Raji (cell line): Measurements from ENCODE around the gene TES.
A peak's percentile ranks its signal among the peaks of the same experiment; 100 is the strongest.

ENCODE experiments used
- POLR2A ChIP-seq: IDR thresholded peaks from 2 replicates; pipeline ENCODE4 v1.6.1; 2011; ENCODE audit warnings: low read depth, low read length, control low read depth; ENCODE audit not compliant: insufficient read depth

Gene TES

DNA sequence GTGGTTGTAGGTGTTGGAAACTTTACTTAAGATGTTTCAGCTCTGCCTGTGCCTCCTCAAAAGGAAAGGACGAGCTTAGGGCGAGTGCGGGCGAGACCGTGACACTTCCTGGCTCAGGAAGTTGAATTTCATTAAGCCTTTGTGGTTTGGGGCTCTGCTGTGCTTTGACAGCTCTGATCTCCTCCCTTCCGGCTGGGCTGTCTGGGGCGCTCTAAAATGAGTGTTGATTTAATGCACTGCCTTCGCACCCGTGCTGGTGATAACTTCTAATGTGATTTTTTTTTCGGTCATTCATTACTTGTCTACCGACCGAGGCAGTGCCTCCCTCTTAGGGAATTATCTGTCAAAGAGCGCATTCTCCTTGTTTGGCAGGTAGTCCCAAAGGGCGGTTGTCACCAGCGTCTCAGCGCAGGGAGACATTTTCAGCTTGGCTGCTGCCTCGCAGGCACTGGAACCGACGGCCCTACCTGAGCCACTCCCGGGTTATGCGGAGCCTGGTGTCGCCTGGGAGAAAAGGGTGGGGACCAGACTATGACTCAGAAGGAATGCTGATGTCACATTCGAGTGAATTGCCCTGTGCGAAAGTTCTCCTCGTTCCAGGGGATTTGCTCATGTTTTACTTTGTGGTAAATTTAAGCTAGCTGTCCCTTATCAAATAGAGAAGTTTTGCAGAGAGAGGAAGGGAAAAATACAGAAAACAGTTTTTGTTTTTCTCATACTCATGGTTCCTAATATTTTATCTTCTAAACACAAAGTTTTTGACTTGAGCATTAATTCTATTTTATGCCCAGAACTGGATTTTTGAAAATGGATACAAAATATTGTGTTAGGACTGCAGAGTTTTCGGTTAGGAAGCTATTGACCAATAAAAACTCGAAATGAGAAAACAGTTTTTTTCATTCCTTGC lies 920 bp downstream of the TES start:
- TF ChIP-seq POLR2A: peak; percentile 36; the same call in 1 of the 2 replicates

DNA sequence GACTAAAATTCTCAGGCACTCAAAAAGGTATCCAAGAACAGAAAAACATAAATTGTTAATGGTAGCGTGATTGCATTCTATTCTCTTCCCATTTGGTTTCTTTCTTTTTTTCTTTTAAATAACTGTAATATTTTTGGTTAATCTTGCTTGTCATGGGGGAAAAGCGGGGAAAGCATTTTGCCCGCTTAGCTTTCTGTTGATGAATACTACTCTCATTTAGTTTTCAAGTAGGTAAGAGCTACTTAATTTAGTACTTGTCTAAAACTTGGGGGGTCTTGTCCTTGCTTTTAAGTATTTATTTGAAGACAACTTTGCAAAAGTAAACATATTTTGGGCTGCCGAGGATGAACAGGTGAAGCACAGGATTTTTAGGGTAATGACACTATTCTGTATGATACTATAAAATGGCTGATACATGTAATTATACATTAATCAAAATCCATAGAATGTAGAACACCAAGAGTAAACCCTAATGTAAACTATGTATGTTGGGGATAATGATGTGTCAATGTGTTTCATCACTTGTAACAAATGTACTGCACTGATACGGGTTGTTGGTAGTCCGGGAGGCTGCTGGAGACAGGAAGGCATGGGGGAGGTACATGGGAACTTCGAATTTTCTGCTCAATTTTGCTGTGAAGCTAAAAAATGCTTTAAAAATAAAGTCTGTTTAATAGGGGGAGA lies 1.7 kb downstream of the TES start:
- TF ChIP-seq POLR2A: no peak

DNA sequence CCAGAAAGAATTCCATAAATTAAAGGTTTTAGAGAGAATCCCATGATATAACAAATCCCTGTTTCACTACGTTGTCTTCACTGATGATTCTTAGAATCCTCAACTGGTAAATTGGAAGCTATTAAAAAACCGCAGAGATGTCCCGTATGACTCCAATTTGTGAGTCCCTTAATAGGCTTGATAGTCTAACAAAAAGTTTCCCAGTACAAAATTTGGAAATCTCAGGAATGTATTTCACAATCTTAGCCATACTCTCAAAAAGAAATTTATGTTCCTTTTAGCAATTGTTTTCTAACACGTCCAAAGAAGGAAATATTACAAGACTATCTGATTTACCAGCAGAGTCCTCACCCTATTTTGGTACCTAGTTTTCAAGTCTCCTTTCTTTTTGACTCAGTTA lies 2.5 kb downstream of the TES start:
- TF ChIP-seq POLR2A: no peak

DNA sequence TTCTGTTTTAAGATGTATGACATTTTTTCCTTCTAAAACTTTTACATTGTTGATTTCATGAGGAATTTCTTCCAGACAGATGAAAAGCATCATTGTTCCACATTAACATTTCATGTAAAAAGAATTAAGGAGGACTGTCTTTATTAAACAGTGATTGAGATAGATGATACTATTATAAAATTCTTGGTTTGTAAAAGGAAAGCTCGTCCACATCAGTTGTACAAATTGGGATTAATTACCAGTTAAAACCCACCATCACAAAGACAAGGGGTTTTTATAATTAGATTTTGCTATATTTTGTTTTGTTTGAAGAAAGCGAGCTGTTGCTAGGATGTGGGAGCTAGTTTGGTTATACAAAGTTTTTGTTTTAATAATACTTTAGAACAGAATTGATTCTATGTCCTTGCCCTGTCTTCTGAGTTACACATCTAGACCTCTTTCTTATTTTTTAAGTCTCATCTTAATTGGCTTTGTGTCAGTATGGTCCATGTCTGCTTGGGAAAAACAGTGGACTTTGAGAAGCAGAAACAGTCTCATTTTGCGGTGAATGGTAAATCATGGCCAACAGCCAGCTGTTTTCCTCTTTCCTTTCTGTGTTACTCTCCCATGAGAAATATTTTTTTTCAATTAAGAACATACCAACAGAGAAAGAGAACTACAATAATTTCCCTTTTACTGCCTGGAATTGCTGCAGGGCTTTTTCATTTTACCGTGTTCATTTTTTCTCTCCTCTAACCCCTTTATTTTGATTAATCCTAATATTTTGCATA lies 3.2 kb downstream of the TES start:
- TF ChIP-seq POLR2A: no peak

DNA sequence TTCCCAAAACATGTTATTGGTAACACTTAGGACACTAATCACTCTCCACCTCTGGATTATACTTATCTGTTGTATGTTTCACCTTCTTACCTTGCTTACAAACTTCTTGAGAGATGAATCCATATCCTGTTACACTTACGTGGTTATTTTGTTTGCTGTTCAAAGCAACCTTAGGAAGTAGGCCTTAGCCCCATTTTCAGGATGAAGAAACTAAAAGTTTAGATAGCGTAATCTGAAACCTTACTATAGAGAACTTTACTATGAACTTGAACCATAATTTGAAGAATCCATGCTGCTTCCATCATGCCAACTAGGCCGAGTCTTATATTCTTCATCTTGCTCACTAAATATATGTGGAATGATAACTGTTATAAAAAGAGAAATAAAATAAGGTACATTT lies 4.6 kb downstream of the TES start:
- TF ChIP-seq POLR2A: no peak

DNA sequence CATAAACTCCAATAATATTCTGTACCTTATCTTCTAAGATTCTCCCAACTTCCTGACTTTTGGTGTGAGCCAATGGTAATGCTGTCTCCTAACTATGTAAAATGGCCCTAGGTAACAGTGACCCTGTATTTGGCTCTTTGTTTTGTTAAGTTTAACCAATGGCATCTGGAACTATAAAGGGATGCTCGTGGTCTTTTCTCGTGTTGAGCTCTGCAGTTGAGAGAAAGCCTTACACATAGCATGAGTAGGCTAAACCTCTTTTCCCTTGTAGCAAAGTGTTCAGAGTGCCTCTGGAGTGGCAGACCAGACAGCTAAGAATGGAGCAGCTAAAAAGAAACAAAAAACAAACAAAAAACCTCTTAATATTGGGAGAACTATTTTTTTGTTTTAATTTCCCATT lies 5.2 kb downstream of the TES start:
- TF ChIP-seq POLR2A: no peak

DNA sequence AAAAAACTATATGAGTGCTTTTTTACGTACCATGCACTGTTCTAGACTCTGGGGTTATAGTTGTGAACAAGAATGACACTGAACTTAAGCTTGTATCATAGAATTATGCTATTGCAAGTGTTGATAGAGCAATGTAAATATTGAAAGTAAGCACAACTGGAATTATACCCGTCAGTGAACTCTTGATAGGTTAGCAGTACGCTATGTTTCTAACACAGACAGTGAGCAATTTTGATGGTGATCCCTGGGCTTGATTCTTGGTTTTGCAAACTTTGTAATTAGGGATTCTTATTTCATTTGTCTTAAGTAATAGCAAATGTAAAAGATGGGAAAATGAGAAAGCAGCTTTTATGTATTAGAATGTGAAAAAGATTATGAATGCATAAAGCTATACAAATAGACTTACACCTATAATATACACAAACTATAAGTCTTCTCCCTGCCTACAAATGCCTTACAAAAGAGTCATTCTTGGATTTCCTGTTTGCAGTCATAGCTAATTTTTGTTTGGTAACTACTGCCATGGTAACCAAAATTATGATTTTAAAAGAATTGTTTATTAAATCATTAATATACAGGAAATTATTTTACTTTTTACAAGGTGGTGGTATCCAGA lies 6.7 kb downstream of the TES start:
- no peak for TF ChIP-seq POLR2A

DNA sequence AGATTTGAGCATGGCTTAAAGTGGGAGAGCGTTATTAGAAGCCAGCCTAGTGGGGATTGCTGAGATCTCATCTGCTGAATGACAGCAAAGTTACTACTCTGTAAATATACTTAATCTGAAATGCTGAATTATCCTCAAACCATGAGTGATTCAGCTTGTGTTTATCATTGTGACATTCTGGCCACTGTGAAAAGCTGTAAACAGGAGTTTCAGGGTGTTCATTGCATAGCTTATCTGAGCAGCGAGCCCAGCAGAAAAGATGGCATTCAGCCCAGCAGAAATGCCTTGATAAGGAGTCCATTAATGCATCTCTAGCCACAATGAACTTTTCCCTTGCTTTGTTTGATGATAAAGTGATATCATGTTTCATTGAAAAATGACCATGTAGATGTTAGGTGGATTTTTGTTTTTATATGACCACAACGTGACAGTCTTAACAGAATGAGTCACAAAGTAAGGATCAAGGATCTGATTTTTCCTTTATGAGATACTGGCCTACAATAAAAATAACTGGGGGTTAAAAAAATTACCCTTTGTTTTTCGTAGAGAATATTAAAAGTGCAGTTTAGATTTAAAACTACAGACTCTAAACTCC lies 7.8 kb downstream of the TES start:
- TF ChIP-seq POLR2A: no peak

DNA sequence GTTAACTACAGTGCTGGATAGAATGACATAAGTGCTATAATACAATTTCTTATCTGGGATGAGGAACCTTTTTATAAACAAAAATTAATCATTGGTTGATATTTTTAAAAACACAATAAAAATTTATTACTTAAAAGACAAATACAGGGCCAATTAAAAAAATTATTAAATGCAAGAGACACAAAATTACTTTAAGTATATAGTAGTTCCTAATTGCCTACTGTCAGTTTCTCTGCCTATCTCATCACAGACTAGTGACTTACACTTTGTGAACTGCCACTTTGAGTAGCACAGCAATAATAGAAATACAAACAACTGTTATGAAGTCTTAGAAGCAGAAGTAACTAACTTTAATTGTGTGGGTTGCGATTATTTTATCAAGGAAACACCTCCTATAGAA lies 8.4 kb downstream of the TES start:
- no peak for TF ChIP-seq POLR2A

DNA sequence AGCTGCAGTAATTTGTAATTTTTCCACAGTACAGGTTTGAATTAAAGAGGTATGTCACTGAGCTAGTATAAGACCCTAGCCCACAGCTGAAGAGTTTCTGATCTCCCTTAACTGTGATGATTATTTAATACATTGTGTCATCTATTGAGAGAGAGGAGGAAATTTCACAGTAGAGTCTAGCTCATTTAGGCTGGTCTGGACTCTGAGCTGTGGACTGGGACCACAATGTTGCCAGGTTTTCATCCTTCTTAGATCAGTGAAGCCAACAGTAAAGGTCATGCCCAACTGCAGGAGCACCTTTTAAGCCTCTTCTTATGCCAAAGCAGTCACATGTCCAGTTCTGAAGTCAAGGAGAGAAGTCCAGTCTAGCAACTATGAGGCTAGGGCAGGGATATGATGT lies 8.9 kb downstream of the TES start:
- no peak for TF ChIP-seq POLR2A

DNA sequence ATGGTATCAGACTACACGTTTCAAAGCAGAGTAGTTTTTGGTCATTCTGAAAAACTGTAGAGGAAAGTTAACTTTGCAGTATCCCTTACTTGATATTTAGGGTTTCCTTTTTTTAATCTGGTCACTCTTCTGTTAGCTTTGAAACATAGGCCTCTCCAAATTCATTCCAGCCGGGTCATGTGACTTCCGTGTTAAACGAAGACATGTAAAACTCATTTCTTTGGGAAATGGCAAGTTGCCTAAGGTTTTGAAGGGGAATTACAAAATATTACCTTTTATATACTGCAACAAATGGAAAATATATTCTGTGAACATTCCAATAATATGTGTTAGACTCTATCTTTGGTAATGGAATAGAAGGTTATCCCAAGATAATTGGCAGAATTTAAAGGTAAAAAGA lies 9.5 kb downstream of the TES start:
- no peak for TF ChIP-seq POLR2A

DNA sequence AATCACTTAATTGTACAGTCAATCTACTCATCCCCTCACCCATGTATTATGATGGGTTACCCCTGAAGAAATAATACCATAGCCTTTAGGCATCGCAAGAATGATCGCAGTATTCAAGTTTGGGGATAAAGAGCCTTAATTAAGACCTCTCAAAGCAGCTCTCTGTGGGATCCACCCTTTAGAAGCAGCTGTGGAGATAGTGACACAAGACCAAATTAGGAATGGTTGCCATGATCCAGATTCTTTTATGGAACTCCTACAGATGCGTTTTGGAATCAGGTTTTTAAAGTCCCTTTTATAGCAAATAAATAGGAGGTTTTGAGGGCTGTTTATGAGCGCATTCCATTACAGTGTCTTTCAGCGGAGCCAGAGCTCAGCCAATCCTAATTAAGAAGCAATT lies 12.2 kb downstream of the TES start:
- no peak for TF ChIP-seq POLR2A

DNA sequence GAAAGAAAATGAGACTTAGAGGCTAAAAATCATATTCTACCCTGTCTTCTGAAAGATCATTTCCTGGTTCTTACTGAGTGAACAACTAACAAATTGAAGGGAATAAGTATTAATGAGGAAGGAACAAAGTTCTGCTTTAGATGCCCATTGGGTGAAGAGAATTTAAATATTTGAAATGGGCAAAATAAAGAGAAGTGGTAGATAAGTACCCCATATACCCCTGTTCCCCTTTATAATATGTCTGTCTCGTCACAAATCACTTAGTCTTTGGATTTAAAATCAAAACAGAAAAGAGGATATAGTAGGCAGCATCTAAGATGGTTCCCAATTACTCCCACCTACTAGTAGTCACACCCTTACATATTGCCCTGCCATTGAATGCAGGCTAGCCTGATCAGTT lies 13.2 kb downstream of the TES start:
- no peak for TF ChIP-seq POLR2A

DNA sequence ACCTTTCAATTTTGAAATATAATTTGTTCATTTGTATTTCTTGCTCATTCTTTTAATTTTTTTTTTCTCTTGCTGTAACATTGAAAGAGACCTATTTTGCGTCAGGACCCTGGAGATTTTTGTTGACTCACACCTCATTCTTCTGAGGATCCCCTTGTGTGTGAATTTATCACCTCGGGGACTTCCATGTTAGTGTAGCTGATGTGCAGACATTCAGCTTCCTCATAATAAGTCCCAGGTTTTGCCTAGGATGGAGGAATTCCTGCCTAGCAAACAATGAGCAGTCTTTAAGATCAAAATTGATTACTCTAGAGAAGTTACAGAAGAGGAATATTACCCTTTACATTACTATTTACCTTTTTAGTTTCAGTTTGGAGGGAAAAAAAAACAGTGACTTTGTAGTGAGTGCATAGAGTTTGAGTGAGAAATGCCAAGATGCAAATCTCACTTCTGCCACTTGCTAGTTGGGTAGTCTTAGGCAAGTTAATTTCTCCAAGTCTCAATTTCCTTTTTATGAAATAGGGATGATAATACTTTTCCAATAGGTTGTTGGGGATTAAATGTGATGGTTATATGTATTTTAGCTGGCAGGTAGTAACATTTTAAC lies 14.3 kb downstream of the TES start:
- TF ChIP-seq POLR2A: no peak
